HCT116 (cell line): ENCODE results near the gene CUX1.

Experiments
- EZH2 ChIP-seq: fragments of 200-600 bp; sonication (generic); IDR thresholded peaks from 2 replicates; pipeline ENCODE4 v1.6.1; 2017; ENCODE audit warnings: antibody characterized with exemption, mixed run types
- POLR2A ChIP-seq: IDR thresholded peaks from 2 replicates; pipeline ENCODE4 v1.7.0; 2011; ENCODE audit warnings: borderline replicate concordance; ENCODE audit not compliant: insufficient read depth, insufficient read length; ENCODE audit errors: extremely low read depth

DNA sequence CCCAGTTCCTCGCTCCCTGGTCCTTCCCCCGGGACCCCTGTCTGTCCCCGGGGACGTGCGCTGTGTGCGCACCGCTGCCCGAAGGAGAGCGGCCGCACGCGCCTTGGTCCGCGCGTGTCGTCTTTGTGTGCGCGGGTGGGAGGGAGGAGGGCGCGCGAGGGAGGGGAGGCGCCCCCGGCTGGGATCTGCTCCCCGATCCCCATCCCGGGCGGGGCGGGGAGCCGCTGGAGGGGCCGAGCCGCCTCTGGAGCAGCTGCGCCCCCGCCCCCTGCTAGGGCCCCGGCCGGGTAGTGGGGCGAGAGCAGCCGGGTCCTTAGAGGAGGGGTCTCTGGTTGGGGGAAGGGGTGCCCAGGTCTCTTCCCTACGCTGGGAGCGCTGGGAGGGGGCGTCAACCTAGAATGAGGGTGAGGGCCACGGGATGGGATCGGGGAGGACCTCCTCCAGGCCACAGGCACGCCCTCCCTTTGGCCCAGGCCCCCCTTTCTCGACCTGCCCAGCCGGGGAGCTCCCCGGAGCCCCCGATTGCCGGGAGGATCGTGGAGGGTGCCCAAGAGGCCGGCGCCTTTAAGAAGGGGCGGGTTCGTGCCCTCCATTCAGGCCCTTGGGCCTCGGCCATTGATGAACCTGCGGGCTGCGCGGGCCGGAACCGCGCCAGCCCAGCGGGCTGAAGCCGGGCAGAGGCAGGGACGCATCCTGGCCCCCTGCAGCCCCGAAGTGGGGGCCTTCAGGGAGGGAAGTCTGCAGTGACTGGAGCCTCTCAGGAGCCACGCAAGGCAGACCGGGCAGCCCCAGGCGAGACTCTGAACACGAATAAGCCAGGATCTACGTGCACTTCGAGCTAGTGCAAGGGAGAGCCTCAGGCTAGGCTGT, 469.9 kb downstream of the CUX1 start:
- no peak for TF ChIP-seq EZH2
- no peak for TF ChIP-seq POLR2A
